HFF-Myc (cell line): ENCODE results near the gene GPR3.
A peak's percentile ranks its signal among the peaks of the same experiment; 100 is the strongest.

Experiments
- DNase-seq: peaks from one replicate; pipeline ENCODE4 v3.0.0-alpha.2; 2011; ENCODE audit warnings: low read depth; ENCODE audit errors: extremely low read depth
- H3K4me3 ChIP-seq: replicated peaks from 2 replicates; pipeline ENCODE4 v1.5.1; 2011; ENCODE audit warnings: low read depth, mild to moderate bottlenecking, control low read depth, low read length
- CTCF ChIP-seq: IDR thresholded peaks from 2 replicates; pipeline ENCODE4 v1.5.1; 2012; ENCODE audit warnings: mild to moderate bottlenecking, low read depth, low read length, control low read depth; ENCODE audit errors: missing control alignments

Gene GPR3

GRCh38 chr1:27355683-27356082, 36.7 kb upstream of the GPR3 start:
- TF ChIP-seq CTCF = no peak
- DNase-seq = no peak
- H3K4me3 ChIP-seq = no peak overlapping the region

- H3K4me3 ChIP-seq = no peak overlapping the region
- DNase-seq = no peak
- no peak for TF ChIP-seq CTCF
These were observed 36.2 kb upstream of the GPR3 start for GRCh38 chr1:27356277-27356618.

GRCh38 chr1:27356619-27357280, 35.7 kb upstream of the GPR3 start:
- no peak for TF ChIP-seq CTCF
- no peak for DNase-seq
- no peak overlapping the region for H3K4me3 ChIP-seq

- no peak overlapping the region for H3K4me3 ChIP-seq
- DNase-seq = no peak
- peak; percentile 79 for TF ChIP-seq CTCF
These were observed 35.0 kb upstream of the GPR3 start for GRCh38 chr1:27357281-27358037.

- TF ChIP-seq CTCF = no peak
- no peak for DNase-seq
- no peak overlapping the region for H3K4me3 ChIP-seq
These were observed 34.1 kb upstream of the GPR3 start for GRCh38 chr1:27358038-27358927.

GRCh38 chr1:27358928-27359313, 33.5 kb upstream of the GPR3 start:
- TF ChIP-seq CTCF = no peak
- H3K4me3 ChIP-seq = no peak overlapping the region
- DNase-seq = no peak
